Activated CD8-positive, alpha-beta memory T cell treated with anti-CD3 and anti-CD28 coated beads for 24 hours (primary cell): ENCODE data around the gene UNC5A.

Experiments
- DNase-seq: peaks from one replicate; pipeline ENCODE4 v3.0.0-alpha.2; 2020

The UNC5A gene

GRCh38 chr5:176847148-176847547 lies 36.8 kb downstream of the UNC5A start:
- no peak for DNase-seq

DNA sequence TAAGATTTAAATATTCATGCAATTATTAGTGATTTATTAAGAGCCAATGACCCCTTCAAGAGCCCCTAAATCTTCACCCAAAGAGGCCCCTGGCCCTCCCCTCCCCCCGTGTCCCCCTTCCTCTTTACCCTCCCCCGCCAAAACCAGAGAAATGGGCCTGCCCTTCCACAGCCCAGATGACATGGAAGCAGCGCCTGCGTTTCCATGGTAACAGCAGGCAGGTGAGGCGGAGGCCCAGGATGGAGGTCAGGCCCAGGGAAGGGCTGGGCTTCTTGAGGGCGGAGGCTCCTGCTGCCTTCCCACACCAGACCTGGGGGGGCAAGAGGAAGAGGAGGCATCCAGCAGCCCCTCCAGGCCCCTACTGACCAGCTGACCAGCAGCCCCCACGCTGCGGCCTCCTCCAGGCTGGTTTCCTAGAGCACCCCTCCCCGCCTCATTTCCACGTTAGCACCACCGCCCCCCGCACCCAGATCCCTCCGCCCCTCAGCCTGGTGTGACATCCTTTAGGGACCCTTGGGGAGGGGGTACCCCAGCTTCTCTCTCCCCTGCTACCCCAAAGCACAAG lies 37.4 kb downstream of the UNC5A start:
- no peak for DNase-seq

GRCh38 chr5:176848651-176849050 lies 38.3 kb downstream of the UNC5A start:
- no peak for DNase-seq

DNA sequence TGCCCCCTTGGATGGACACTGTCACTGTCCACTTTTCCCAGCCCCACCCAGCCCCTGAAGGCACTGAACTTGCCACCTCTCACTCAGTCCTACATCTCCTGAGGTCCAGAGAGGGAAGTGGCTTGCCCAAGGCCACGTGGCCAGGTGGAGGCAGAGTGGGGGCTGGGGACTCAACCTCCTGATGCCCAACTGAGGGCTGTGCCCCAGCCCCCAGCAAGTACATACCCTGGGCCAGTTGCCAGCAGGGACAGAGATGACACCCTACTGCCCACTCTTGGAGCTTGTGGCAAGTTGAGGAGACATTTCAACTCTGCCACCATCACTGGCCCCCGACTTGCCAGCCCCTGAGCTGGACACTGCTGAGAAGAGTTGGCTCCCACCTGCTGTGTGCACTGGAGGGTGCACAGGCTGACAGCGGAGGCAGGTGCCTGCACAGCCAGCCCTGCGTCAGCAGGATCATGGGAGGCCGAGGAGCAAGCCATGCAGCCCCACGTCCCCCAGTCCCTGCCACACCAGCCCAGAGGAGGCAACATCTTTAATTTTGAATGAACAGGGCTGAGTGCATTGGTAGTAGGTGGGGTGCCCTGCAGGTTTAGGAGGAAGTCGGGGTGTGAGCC lies 39.4 kb downstream of the UNC5A start:
- no peak for DNase-seq

DNA sequence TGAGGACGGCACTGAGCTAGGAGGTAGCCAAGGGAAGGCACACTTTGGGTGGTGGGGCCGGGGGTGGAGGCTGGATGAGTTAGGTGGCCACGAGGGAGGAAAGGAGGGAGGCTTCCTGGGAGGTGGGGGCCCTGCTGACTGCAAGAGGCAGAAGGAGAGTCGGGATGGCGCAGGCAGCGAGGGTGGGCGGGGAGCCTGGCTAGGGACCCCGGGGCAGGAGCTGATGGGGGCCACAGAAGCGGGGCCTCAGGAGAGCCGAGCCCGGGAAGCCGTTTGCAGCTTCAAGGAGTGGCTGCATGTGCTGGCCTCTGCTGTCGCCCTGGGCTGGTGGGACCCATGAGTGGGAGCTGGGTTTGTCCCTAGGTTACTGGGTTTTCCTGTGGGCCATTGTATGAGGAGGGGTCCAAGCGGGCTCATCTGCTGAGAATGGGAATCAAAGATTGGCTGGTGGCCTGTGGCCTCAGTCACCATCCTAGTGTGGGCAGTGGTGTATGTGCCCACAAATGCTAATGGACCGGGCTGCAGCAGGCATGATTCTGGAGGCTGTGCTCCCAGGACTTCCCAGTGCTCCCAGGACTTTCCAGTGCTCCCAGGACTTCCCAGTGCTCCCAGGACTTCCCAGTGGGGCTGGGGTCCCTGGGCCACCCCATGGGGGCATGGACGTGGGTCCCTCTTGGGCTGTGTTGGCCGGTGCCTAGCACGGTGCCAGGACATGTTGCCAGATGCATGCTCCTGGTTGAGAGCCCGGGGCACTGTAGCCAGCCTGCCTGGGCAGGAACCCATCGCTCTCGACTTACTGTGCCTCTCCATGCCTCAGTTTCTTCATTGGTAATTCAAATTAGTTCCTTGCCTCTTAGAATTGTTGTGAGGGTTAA lies 40.2 kb downstream of the UNC5A start:
- no peak for DNase-seq

GRCh38 chr5:176851380-176851779 lies 41.0 kb downstream of the UNC5A start:
- no peak for DNase-seq

DNA sequence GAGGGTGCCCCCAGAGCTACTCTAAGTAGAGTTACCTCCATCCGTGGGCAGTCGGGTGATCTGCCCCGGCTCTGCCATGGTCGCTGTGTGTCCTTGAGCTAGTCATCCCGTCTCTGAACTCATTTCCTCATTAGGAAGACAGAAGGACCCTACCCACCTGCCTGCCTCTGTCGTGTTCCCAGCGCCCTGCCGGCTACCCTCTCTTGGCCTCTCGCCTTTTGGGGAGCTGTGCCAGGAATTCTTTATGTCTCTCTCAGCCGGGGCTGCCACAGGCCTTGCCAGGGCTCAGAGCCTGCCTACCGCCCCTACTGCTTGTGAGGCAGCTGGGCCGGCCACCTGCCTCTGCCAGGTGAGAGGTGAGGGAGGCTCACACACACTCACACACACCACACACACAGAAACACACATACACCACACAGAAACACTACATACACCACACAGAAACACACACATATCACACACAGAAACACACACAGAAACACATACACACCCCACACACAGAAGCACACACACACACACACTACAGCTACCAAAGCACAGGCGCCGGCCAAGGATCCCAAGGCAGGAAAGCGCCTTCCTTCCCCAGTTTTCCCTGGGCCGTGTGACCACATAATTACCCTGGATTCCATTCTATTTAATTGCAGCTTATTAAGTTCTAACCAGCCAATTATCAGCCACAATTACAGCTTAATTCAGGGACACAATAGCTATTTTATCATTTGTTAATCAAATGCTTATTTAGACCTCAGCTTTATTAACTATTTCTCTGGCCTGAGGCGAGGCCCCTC lies 41.7 kb downstream of the UNC5A start:
- DNase-seq, result no peak

DNA sequence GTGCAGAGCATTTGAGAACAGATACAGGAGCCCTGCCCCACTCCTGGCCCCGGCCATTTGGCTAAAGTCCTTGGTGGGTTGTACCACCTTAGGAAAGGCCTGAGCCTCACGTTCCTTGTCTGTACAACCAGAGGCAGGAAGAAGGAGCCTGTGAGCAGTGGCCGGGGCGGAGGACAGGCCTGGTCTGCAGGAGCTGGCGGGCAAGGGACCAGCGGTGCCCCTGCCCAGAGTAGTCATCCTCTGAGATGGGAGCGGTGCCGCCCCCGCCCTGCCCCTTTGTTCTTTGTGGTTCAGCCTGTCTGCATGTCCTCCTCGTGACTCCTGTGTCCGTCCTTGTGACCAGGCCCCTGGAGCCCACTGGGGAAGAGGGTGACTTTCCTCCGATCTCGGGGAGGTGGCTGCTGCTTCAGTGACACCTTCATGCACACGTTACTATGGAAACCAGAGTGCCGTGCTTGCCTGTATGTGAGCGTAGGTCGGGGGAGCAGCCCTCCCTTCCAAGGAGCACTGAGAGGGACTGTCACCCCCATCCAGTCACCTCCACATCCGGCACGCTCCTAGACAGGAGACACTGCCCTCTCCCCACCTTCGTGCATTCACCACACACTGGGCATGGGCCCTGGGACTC lies 42.9 kb downstream of the UNC5A start:
- DNase-seq, result no peak

DNA sequence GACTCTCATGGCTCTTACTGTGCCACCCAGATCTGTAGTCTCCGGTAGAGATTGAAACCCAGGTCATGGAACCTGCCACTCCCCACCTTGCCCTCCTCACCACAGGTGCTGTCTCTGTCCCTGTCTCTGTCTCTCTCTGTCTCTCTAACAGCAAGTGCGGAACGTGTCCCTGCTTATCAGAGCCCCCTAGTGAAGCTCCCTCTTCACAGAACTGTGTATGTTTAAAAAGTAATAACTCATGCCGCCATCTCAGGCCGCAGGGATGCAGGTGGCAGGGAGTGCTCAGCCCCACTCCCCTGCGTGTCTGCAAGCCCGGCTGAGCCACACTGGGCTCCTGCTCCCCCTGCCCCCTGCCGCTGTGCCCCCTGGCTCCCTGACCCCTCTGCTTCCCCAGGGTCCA lies 43.8 kb downstream of the UNC5A start:
- DNase-seq, result no peak

DNA sequence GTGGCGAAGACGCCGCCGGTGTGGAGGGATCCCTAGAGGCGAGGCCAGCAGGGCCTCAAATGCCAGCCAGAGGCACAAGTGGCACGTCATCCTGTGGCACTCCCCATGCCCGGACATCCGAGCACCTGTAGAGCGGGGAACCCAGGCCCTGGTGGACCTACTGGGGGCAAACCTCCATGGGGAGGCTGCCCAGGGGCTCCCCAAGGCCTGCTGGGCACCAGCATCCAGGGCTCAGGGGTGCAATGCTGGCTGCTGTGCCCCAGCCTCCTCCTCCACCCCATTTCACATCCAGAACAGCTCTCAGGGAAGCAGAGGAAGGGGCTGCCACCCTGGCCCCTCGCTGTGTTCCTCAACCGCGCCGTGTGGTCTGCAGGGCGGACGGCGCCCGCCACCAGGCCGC lies 45.2 kb downstream of the UNC5A start:
- no peak for DNase-seq

DNA sequence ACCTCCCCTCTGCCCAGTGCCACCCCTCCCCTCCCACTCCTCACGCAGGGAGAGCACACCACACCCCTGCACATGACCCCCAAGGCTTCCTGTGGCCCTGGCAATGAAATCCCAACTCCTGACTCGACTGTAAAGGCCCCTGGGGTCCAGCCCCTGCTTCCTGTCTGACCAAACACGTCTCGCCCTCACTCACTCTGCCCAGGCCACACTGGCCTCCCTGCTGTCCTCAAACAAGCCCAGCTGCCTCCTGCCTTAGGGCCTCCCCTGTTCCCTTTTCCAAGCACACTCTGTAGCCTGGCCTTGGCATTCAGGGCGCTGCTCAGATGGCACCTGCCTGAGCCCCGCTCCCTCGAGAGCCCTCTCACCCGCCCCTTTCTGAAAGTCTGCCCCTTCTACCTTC lies 46.4 kb downstream of the UNC5A start:
- no peak for DNase-seq

DNA sequence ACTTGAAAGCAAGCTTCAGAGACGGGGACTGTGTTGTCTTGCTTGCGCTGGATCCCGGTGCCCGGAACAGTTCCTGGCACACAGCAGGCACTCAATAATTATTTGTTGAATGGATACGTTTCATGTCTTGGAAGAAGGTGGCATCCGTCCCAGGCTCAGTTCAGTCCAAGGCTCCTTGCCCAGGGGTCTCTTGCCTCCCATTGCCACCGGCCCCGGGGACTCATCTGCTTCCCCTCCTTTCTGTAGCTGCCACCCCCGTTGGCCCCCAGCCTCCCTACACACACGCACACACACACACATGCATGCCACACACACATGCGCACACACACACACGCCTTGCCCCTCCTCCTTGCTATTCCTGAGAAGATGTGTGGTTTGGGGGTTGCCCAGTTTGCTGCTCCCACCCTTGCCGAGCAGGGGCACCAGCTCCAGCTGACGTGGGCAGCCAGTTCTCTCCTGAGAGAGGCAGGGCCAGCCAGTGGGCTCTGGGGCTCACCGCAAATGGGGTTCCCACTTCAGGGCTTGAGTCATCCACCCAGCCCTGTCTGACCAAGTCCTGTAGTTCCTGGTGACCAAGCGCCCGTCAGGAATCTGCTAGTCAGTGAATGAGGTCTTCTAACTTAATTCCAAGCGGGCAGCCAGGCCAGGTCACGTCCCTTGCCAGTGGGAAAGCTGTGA lies 47.0 kb downstream of the UNC5A start:
- DNase-seq, result no peak

- no peak for DNase-seq
Measured at GRCh38 chr5:176857894-176858273, 47.5 kb downstream of the UNC5A start.

- no peak for DNase-seq
Measured at GRCh38 chr5:176859916-176860315, 49.6 kb downstream of the UNC5A start.

DNA sequence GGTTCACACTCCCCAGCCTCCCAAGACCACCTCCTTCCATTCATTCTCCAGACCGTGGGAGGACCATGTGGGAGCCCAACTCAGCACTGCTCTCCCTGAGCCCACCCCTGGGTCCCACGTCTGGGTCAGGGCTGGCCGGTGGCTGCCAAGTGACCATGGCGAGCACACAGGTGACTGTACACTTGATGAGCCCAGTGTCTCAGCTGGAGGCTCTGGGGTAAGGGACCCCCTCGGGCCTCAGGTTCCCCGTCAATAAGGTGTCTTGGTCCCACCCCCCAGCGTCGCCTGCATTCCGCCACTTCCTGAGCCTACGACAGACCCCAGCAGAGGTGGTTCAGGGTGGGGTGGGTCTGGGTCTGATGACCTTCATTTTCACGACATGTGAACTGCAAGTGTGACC lies 50.0 kb downstream of the UNC5A start:
- no peak for DNase-seq

DNA sequence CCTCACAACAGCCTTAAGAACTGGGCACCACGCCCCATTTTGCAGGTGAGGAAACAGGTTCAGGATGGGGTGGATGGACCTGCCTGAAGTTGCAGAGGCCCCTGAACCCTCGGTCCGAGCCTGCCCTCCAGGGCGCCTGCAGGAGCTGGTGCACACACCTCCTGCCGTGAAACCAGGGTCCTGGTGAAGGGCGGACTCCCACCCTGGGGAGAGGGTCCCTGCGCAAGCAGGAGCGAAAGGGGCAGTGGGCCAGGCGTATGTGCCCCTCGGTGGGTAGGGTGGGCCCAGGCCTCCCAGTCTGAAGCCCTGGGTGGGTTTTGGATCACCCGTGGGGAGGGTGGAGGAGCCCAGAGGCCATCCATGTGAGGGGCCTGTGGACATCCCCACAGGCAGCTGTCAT lies 50.9 kb downstream of the UNC5A start:
- no peak for DNase-seq

DNA sequence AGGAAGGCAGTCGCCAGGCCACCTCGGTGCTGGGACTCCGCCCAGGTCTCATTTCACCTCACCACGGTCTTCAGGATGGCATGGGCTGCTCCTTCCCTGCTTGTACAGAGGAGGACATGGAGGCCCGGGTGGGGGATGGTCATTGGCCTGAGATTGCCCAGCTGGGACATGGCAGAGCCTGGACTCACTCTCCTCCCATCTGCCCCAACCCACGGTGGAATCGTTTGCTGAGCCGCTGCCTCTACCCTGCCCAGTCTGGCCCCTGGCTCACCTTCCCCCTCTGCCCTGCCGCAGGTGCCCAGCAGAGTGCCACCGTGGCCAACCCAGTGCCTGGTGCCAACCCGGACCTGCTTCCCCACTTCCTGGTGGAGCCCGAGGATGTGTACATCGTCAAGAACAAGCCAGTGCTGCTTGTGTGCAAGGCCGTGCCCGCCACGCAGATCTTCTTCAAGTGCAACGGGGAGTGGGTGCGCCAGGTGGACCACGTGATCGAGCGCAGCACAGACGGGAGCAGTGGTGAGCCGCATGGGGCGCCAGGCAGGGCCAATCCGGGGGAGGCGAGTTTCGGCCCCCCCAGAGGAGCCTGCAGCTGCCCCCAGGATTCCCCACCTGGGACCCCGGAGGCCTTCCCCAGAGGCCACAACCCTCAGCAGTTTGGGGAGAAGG lies 52.1 kb downstream of the UNC5A start:
- no peak for DNase-seq

DNA sequence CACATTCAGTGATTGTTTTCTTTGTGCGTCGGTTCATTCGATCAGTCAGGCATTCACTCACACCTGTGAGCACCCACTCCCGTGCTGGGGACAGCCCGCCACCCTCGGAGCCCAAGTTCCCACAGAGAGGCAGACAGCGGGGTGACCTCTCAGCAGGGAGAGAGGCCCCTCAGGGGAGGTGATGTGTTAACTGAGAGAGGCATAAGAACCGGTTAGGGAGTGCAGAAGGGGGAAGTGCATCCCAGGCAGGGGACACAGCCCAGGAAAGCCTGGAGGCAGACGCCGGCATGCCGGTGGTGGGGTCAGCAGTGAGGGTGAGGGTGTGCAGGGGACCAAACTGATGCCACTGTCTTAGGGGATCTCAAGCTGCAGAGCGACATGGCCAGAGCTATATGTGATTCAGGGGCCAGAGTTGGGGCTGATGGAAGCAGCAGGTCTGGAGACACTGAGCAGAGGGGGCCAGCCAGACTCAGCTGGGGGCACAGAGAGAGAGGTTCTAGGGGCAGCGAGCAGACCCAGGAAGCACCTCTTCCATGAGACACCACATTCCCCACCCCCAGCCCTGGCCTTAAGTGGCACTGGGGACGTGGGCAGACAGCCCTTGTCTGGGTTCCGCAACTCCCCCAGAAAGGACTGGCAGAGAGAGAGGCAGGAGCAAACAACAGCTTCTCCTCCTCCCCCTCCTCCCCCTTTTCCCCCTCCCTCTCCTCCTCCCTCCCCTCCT lies 52.8 kb downstream of the UNC5A start:
- no peak for DNase-seq

DNA sequence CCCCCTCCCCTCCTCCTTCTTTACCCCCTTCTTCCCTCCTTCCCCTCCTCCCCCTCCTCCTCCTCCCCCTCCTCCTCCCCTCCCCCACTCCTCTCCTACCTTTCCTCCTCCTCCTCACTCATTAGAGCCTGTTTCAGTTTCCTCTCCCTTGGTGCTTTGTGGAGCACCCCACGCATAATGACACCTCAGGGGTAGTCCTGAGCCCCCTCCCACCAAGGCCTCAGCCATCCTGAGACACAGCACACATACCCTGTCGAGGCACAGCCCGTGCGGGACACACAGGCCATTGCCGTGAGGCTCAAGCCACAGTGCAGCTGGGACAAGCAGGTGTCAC lies 53.4 kb downstream of the UNC5A start:
- no peak for DNase-seq

GRCh38 chr5:176864755-176865154 lies 54.4 kb downstream of the UNC5A start:
- no peak for DNase-seq

DNA sequence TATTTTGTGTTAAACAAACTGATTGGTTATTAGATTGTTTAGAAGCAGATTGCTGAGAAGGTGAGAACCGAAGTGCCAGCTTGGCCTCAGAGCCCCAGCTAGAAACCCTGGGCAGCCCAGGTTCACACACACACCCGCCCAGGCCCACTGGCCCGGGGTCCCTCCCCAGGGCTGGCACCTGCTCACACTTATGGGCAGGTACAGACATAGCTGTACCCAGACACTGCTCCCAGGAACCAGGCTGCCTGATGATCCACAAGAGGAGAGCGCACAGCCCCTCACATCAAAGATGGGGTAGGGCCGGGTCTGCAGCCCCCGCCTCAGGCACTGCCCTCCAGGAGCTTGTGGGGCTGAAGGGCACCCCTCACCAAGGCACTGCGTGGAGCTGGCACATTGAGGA lies 55.6 kb downstream of the UNC5A start:
- no peak for DNase-seq
